HL-60 (cell line): Measurements from ENCODE around the gene PRMT7.

Source experiments
- DNase-seq, 2 experiments: peaks; one replicate each; pipeline ENCODE4 v3.0.0-alpha.2; 2010 to 2020; ENCODE audit warnings: low read depth in 1 of 2, low spot score in 1 of 2
- H3K27ac ChIP-seq: fragments of 250-450 bp; sonication (Bioruptor Pico); replicated peaks from 2 replicates; pipeline ENCODE4 v1.5.1; 2020; ENCODE audit warnings: mild to moderate bottlenecking, moderate library complexity
- H3K27me3 ChIP-seq: fragments of 250-450 bp; sonication (Bioruptor Pico); 2 replicates; pipeline ENCODE4 v1.5.1; 2021; ENCODE audit warnings: mild to moderate bottlenecking, moderate library complexity; ENCODE audit not compliant: insufficient read depth, poor library complexity, severe bottlenecking
- H3K4me3 ChIP-seq: replicated peaks from 2 replicates; pipeline ENCODE4 v1.5.1; 2011; ENCODE audit warnings: mild to moderate bottlenecking, control low read depth, low read length; ENCODE audit not compliant: insufficient read depth
- GABPA ChIP-seq: IDR thresholded peaks from 2 replicates; pipeline ENCODE4 v1.6.1; 2012; ENCODE audit warnings: low read depth
- POLR2AphosphoS5 ChIP-seq: IDR thresholded peaks from 2 replicates; pipeline ENCODE4 v1.6.1; 2012; ENCODE audit warnings: low read depth
- SPI1 ChIP-seq: IDR thresholded peaks from 2 replicates; pipeline ENCODE4 v1.6.1; 2012; ENCODE audit warnings: low read depth, mild to moderate bottlenecking, borderline replicate concordance
- TF ChIP-seq, protein P1 (sequence below): IDR thresholded peaks from 2 replicates; pipeline ENCODE4 v1.6.1; 2012; ENCODE audit warnings: low read depth; ENCODE audit not compliant: insufficient replicate concordance
- TF ChIP-seq, protein P2 (sequence below): IDR thresholded peaks from one replicate; pipeline ENCODE4 v1.5.1; 2011; ENCODE audit warnings: low read length, control low read depth, inconsistent platforms; ENCODE audit not compliant: insufficient read depth

PRMT7 gene

DNA sequence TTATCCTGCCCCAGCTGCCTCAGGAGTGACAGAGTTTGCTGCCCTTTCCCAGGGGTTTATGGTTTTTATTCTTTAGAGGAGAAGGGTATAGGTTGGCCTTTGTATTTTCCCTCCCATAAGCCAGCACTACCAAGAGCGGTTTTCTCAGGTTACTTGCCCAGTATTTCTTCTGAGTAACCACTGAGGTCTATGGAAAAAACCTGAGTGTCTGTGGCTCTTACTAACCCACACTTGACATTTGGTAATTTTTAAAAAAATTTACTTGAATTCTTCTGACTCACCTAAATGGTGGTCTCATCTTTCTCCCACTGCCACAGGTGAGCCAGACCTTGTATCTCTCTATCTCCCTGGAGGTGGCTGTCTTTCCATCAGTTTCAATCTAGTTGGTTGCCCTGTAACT, 40.5 kb upstream of the PRMT7 start:
- Histone ChIP-seq H3K27me3 (no peaks in the 10 kb centered on the region), H3K27ac (no peak overlapping the region), H3K4me3 (no peak overlapping the region)
- no peak for DNase-seq
- no peak for TF ChIP-seq SPI1
- TF ChIP-seq, protein P1, sequence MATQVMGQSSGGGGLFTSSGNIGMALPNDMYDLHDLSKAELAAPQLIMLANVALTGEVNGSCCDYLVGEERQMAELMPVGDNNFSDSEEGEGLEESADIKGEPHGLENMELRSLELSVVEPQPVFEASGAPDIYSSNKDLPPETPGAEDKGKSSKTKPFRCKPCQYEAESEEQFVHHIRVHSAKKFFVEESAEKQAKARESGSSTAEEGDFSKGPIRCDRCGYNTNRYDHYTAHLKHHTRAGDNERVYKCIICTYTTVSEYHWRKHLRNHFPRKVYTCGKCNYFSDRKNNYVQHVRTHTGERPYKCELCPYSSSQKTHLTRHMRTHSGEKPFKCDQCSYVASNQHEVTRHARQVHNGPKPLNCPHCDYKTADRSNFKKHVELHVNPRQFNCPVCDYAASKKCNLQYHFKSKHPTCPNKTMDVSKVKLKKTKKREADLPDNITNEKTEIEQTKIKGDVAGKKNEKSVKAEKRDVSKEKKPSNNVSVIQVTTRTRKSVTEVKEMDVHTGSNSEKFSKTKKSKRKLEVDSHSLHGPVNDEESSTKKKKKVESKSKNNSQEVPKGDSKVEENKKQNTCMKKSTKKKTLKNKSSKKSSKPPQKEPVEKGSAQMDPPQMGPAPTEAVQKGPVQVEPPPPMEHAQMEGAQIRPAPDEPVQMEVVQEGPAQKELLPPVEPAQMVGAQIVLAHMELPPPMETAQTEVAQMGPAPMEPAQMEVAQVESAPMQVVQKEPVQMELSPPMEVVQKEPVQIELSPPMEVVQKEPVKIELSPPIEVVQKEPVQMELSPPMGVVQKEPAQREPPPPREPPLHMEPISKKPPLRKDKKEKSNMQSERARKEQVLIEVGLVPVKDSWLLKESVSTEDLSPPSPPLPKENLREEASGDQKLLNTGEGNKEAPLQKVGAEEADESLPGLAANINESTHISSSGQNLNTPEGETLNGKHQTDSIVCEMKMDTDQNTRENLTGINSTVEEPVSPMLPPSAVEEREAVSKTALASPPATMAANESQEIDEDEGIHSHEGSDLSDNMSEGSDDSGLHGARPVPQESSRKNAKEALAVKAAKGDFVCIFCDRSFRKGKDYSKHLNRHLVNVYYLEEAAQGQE, result no peak
- TF ChIP-seq, protein P2, sequence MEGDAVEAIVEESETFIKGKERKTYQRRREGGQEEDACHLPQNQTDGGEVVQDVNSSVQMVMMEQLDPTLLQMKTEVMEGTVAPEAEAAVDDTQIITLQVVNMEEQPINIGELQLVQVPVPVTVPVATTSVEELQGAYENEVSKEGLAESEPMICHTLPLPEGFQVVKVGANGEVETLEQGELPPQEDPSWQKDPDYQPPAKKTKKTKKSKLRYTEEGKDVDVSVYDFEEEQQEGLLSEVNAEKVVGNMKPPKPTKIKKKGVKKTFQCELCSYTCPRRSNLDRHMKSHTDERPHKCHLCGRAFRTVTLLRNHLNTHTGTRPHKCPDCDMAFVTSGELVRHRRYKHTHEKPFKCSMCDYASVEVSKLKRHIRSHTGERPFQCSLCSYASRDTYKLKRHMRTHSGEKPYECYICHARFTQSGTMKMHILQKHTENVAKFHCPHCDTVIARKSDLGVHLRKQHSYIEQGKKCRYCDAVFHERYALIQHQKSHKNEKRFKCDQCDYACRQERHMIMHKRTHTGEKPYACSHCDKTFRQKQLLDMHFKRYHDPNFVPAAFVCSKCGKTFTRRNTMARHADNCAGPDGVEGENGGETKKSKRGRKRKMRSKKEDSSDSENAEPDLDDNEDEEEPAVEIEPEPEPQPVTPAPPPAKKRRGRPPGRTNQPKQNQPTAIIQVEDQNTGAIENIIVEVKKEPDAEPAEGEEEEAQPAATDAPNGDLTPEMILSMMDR, result no peak
- no peak for TF ChIP-seq POLR2AphosphoS5
- TF ChIP-seq GABPA, result no peak

DNA sequence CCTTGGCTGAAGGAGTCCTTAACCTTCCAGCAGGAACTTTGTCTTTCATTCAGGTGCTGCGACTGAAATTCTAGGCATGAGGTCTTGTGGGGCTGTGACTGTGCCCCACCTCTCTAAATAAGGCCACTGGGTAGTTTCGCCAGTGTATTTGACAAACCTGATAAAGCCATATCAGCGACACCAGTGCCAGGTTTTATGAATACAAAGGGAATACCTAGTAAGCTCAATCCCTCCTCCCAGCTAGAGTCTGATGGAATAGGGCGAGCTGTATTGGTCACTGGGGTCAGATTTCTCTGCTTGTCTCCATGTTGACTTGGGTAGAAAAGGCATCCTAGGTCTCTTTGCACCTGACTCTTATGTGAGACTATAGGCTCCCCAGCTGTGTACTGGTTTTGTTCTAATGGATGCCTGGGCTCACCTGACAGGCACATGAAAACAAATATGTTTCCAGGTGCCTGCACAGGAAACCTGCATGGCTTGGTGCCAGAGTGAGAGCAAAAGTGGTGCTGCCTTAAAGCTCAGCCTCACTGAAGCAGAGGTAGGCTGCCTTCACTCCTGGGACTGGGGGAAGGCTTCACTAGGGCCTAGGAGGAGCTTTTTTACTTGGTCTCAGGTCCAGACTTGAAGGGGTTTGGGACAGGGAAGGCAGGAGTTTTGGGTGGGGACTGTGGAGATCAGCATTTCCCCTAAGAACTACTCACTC, 38.2 kb upstream of the PRMT7 start:
- TF ChIP-seq GABPA (no peak), POLR2AphosphoS5 (no peak), SPI1 (no peak)
- TF ChIP-seq, protein P2, result no peak
- TF ChIP-seq, protein P1, result no peak
- H3K27me3 ChIP-seq, result no peaks in the 10 kb centered on the region
- DNase-seq, result no peak
- H3K27ac ChIP-seq, result no peak overlapping the region
- H3K4me3 ChIP-seq, result no peak overlapping the region

DNA sequence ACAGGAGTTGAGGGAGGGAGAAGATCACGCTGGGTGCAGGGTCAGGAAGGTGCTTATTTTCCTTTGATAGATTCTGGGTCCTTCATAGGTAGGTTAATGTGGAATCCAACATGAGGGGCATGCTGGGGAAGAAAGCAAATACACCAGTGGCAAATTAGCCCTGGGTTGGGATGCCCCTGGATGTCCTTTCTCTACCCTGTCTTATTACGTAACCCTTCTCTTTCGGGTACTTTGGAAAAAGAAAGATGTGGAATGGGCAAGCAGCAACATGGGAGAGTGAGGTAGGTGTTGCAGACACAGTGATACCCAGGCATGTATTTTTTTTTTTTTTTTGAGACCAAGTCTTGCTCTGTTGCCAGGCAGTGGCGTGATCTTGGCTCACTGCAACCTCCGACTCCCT, 37.4 kb upstream of the PRMT7 start:
- Histone ChIP-seq H3K27ac (no peak overlapping the region), H3K27me3 (no peaks in the 10 kb centered on the region), H3K4me3 (no peak overlapping the region)
- TF ChIP-seq, protein P2, result no peak
- no peak for TF ChIP-seq SPI1
- TF ChIP-seq, protein P1, result no peak
- no peak for TF ChIP-seq POLR2AphosphoS5
- no peak for TF ChIP-seq GABPA
- DNase-seq, result no peak
